ENCODE data around the gene ACSS2. TPM values are rescaled to one million over a fixed set of nuclear protein-coding genes. Genes with fewer than 3 reads are reported as not detected.

ACSS2 gene
- total RNA-seq, 2 donors from 2014 or later: 37.4 to 44.2 TPM

- H3K27me3 ChIP-seq (replicated peaks; ENCODE audit: insufficient read depth): no peaks in the 10 kb centered on the region
- WGBS: 89% methylated on average over 6 of the region's 6 CpGs
- DNase-seq (ENCODE audit: low spot score): no peak
- no peak overlapping the region for H3K4me3 ChIP-seq
- intact Hi-C loops (cut with DNase I): no loop called here
- no peaks in the 10 kb centered on the region for H3K36me3 ChIP-seq
- TF ChIP-seq POLR2AphosphoS5 (IDR thresholded peaks at IDR 0.05) (no peak), POLR2A (IDR thresholded peaks at IDR 0.05) (no peak), CTCF (IDR thresholded peaks at IDR 0.05) (no peak)
- H3K4me1 ChIP-seq (replicated peaks): peaks cover 8% of the 10 kb centered on the region
- H3K9me3 ChIP-seq: no peaks in the 10 kb centered on the region
- no peak overlapping the region for H3K27ac ChIP-seq
Measured at GRCh38 chr20:34949120-34949519, 72.7 kb downstream of the ACSS2 start.

- H3K4me1 ChIP-seq (replicated peaks): no peaks in the 10 kb centered on the region
- no peak overlapping the region for H3K4me3 ChIP-seq
- no peak for DNase-seq (ENCODE audit: low spot score)
- WGBS: 88% methylated on average over 2 of the region's 2 CpGs
- no peak overlapping the region for H3K27ac ChIP-seq
- TF ChIP-seq POLR2AphosphoS5 (IDR thresholded peaks at IDR 0.05): no peak
- no peak for TF ChIP-seq POLR2A (IDR thresholded peaks at IDR 0.05)
- TF ChIP-seq CTCF (IDR thresholded peaks at IDR 0.05): no peak
- H3K9me3 ChIP-seq: no peaks in the 10 kb centered on the region
- no peaks in the 10 kb centered on the region for H3K27me3 ChIP-seq (replicated peaks; ENCODE audit: insufficient read depth)
- intact Hi-C loops (cut with DNase I): no loop called here
- H3K36me3 ChIP-seq: no peaks in the 10 kb centered on the region
Measured at GRCh38 chr20:34951252-34951651, 74.8 kb downstream of the ACSS2 start.

- Histone ChIP-seq H3K4me1 (replicated peaks) (no peaks in the 10 kb centered on the region), H3K27ac (no peak overlapping the region), H3K36me3 (no peaks in the 10 kb centered on the region), H3K4me3 (no peak overlapping the region), H3K9me3 (no peaks in the 10 kb centered on the region), H3K27me3 (replicated peaks; ENCODE audit: insufficient read depth) (no peaks in the 10 kb centered on the region)
- TF ChIP-seq POLR2AphosphoS5 (IDR thresholded peaks at IDR 0.05) (no peak), POLR2A (IDR thresholded peaks at IDR 0.05) (no peak), CTCF (IDR thresholded peaks at IDR 0.05) (no peak)
- intact Hi-C loops (cut with DNase I): no loop called here
- WGBS: 85% methylated on average over 8 of the region's 8 CpGs
- no peak for DNase-seq (ENCODE audit: low spot score)
Measured at GRCh38 chr20:34951652-34952051, 75.2 kb downstream of the ACSS2 start.

GRCh38 chr20:34952671-34953070 lies 76.3 kb downstream of the ACSS2 start:
- Histone ChIP-seq H3K9me3 (no peaks in the 10 kb centered on the region), H3K36me3 (no peaks in the 10 kb centered on the region), H3K27ac (no peak overlapping the region), H3K4me1 (replicated peaks) (no peaks in the 10 kb centered on the region), H3K4me3 (no peak overlapping the region), H3K27me3 (replicated peaks; ENCODE audit: insufficient read depth) (no peaks in the 10 kb centered on the region)
- no peak for DNase-seq (ENCODE audit: low spot score)
- WGBS: 75% methylated on average over 5 of the region's 5 CpGs
- intact Hi-C loops (cut with DNase I): no loop called here
- TF ChIP-seq POLR2AphosphoS5 (IDR thresholded peaks at IDR 0.05) (no peak), CTCF (IDR thresholded peaks at IDR 0.05) (no peak), POLR2A (IDR thresholded peaks at IDR 0.05) (no peak)

- Histone ChIP-seq H3K4me3 (no peak overlapping the region), H3K9me3 (no peaks in the 10 kb centered on the region), H3K36me3 (no peaks in the 10 kb centered on the region), H3K4me1 (replicated peaks) (no peaks in the 10 kb centered on the region), H3K27me3 (replicated peaks; ENCODE audit: insufficient read depth) (no peaks in the 10 kb centered on the region), H3K27ac (no peak overlapping the region)
- intact Hi-C loops (cut with DNase I): no loop called here
- no peak for DNase-seq (ENCODE audit: low spot score)
- TF ChIP-seq CTCF (IDR thresholded peaks at IDR 0.05): no peak
- TF ChIP-seq POLR2AphosphoS5 (IDR thresholded peaks at IDR 0.05): no peak
- TF ChIP-seq POLR2A (IDR thresholded peaks at IDR 0.05): no peak
- WGBS: 92% methylated on average over 7 of the region's 7 CpGs
Measured at GRCh38 chr20:34953960-34954359, 77.5 kb downstream of the ACSS2 start.
